K562 (cell line): ENCODE measurements around the gene PCDHGA7. TPM values are rescaled to one million over a fixed set of nuclear protein-coding genes. Genes with fewer than 3 reads are reported as not detected.

Experiments
- ATAC-seq: fragments of 200-7000 bp; cut with Tn5 transposase; 3 replicates; pipeline ENCODE4 v1.9.1; 2020; ENCODE audit warnings: moderate library complexity
- BruUV-seq: library from RNA; stranded (reverse); fragments of 400-500 nt; replicated peaks from 2 replicates; lab custom pipeline; 2021; lab: Mats Ljungman, UMichigan
- CTCF ChIA-PET: fragments of 300-600 bp; formaldehyde crosslinking; extraction: SDS; loops from one replicate; lab custom pipeline; 2021; ENCODE audit warnings: low intra/inter-chr PET ratio; lab: Yijun Ruan, JAX
- POLR2A ChIA-PET: fragments of 300-600, 350-650 bp; sonication (Branson Sonifier 250); formaldehyde crosslinking; extraction: SDS; loops from one replicate; lab custom pipeline; 2021; ENCODE audit warnings: antibody characterized with exemption, inconsistent platforms; lab: Yijun Ruan, JAX
- DNase-seq, 4 experiments: peaks; one replicate each; pipeline versions ENCODE4 v3.0.0 to v3.0.0-alpha.2; 2011 to 2018; ENCODE audit warnings: low spot score in 3 of 4, mixed read lengths in 3 of 4; ENCODE audit errors: extremely low read depth in 1 of 4
- FAIRE-seq: peaks from 2 replicates; lab custom pipeline; 2011; peaks lifted over from hg19 to GRCh38; lab: Jason Lieb, UNC
- H2AFZ ChIP-seq: 2 replicates; pipeline ENCODE4 v1.6.0; 2011; ENCODE audit warnings: low read depth, low read length, control low read depth, inconsistent platforms
- H3K27ac ChIP-seq: fragments of 200-600 bp; 3 replicates; pipeline ENCODE4 v1.8.0; 2011; ENCODE audit warnings: low read depth, mild to moderate bottlenecking, control low read depth, inconsistent platforms, low read length, moderate library complexity, mixed read lengths; ENCODE audit errors: extremely low read depth
- H3K27me3 ChIP-seq, 2 experiments: fragments of 300-600 bp in 1 of 2; 2 replicates in 1 of 2; 3 replicates in 1 of 2; pipeline versions ENCODE4 v1.6.0 to v1.8.0; 2011; ENCODE audit warnings: inconsistent platforms in 2 of 2, low read length in 2 of 2, mild to moderate bottlenecking in 1 of 2, mixed read lengths in 1 of 2, moderate library complexity in 1 of 2; ENCODE audit not compliant: control insufficient read depth in 2 of 2, insufficient read depth in 2 of 2
- H3K36me3 ChIP-seq: fragments of 300-600 bp; 3 replicates; pipeline ENCODE4 v1.8.0; 2011; ENCODE audit warnings: mild to moderate bottlenecking, low read length, inconsistent platforms; ENCODE audit not compliant: control insufficient read depth, insufficient read depth
- H3K4me1 ChIP-seq, 2 experiments: fragments of 200-600 bp in 1 of 2; replicated peaks in 1 of 2; 2 replicates in 1 of 2; 3 replicates in 1 of 2; pipeline versions ENCODE4 v1.5.1 to v1.8.0; 2011; ENCODE audit warnings: inconsistent platforms in 2 of 2, low read length in 2 of 2, mild to moderate bottlenecking in 1 of 2, mixed read lengths in 1 of 2, moderate library complexity in 1 of 2; ENCODE audit not compliant: control insufficient read depth in 2 of 2, insufficient read depth in 2 of 2
- H3K4me2 ChIP-seq: 2 replicates; pipeline ENCODE4 v1.6.1; 2011; ENCODE audit warnings: low read length, control low read depth, inconsistent platforms, mixed read lengths; ENCODE audit not compliant: insufficient read depth
- H3K4me3 ChIP-seq: fragments of 200-600 bp; sonication (generic), shearing (Covaris generic); 2 replicates; pipeline ENCODE4 v1.5.1; 2016; ENCODE audit warnings: control low read depth, inconsistent platforms
- H3K79me2 ChIP-seq: fragments of 200-600 bp; 3 replicates; pipeline ENCODE4 v1.8.0; 2011; ENCODE audit warnings: low read length, inconsistent platforms; ENCODE audit not compliant: control insufficient read depth, insufficient read depth
- H3K9ac ChIP-seq, 2 experiments: 2 replicates each; pipeline versions ENCODE4 v1.6.0 to v1.6.1; 2011; ENCODE audit warnings: low read depth in 2 of 2, low read length in 2 of 2, control low read depth in 1 of 2, inconsistent platforms in 1 of 2, mild to moderate bottlenecking in 1 of 2, mixed read lengths in 1 of 2; ENCODE audit not compliant: insufficient read depth in 1 of 2
- H3K9me1 ChIP-seq: one replicate; pipeline ENCODE4 v1.6.0; 2011; ENCODE audit warnings: inconsistent platforms, mild to moderate bottlenecking, low read length, moderate library complexity; ENCODE audit not compliant: control insufficient read depth, insufficient read depth
- H3K9me3 ChIP-seq: replicated peaks from 2 replicates; pipeline ENCODE4 v1.5.1; 2011; ENCODE audit warnings: low read depth, low read length, inconsistent platforms; ENCODE audit not compliant: control insufficient read depth, insufficient read depth
- H4K20me1 ChIP-seq: replicated peaks from 2 replicates; pipeline ENCODE4 v1.6.1; 2011; ENCODE audit warnings: low read length, inconsistent platforms, mixed read lengths; ENCODE audit not compliant: control insufficient read depth, insufficient read depth
- CBFB ChIP-seq: sonication (generic); formaldehyde crosslinking; IDR thresholded peaks from 2 replicates; pipeline ENCODE4 v1.4.0; 2020; ENCODE audit warnings: mild to moderate bottlenecking, missing genetic modification reagents
- CBX8 ChIP-seq: fragments of 200-600 bp; sonication (generic); IDR thresholded peaks from 2 replicates; pipeline ENCODE4 v1.6.1; 2012; ENCODE audit warnings: borderline replicate concordance, mixed run types, low read depth, mild to moderate bottlenecking, moderate library complexity, mixed read lengths, low read length, control low read depth, inconsistent platforms; ENCODE audit not compliant: poor library complexity, severe bottlenecking; ENCODE audit errors: extremely low read depth
- CTCF ChIP-seq, 3 experiments: IDR thresholded peaks in 2 of 3; conservative IDR thresholded peaks in 1 of 3; 2 replicates each; pipeline ENCODE4 v1.5.1; 2011 to 2012; ENCODE audit warnings: low read length in 3 of 3, mild to moderate bottlenecking in 3 of 3, control low read depth in 2 of 3, improper control_type of control experiment in 1 of 3, inconsistent platforms in 1 of 3, low read depth in 1 of 3, mixed read lengths in 1 of 3, moderate library complexity in 1 of 3; ENCODE audit not compliant: insufficient read depth in 2 of 3
- L3MBTL2 ChIP-seq: fragments of 450-650 bp; IDR thresholded peaks from 2 replicates; pipeline ENCODE4 v1.6.1; 2016; ENCODE audit warnings: mild to moderate bottlenecking, moderate library complexity
- MYNN ChIP-seq, 2 experiments: sonication (generic); formaldehyde crosslinking in 1 of 2; IDR thresholded peaks; 2 replicates each; pipeline versions ENCODE4 v1.5.0 to v1.6.1; 2016 to 2020; ENCODE audit warnings: antibody characterized with exemption in 1 of 2, missing genetic modification reagents in 1 of 2
- WGBS: fragments of 100-300 bp; shearing (Covaris generic); methylation state at CpG from one replicate; pipeline ENCODE4 v1.1.6; 2016; ENCODE audit warnings: low coverage, mixed read lengths; ENCODE audit not compliant: insufficient coverage; ENCODE audit errors: missing lambda C conversion rate; 5-methylcytosine and 5-hydroxymethylcytosine counted together
- in situ Hi-C: fragments of 300-500 bp; cut with MboI; formaldehyde crosslinking; loops from 4 replicates; pipeline ENCODE4 v1.15.0; 2018; ENCODE audit warnings: inconsistent platforms, mixed read lengths
- intact Hi-C: fragments of 100-400 bp; cut with micrococcal nuclease; formaldehyde crosslinking; loops from 2 replicates; pipeline ENCODE4 v1.14.2; 2022
- polyA plus RNA-seq, 8 experiments: library from polyadenylated mRNA; depleted of rRNA in 4 of 8; stranded (reverse) in 5 of 8; unstranded in 3 of 8; fragments of >200 nt; fragmentation: Nextera tagmentation in 2 of 8; fragmentation: Illumina TruSeq in 1 of 8; extraction: Ambion mirVana in 2 of 8; extraction: Trizol in 1 of 8; gene quantifications; 2 replicates each; pipeline versions ENCODE4 v1.2.1 to v1.2.3, GENCODE V29; 2011 to 2014; ENCODE audit warnings: inconsistent platforms in 1 of 8, missing spikeins in 1 of 8
- total RNA-seq, 7 experiments: library from RNA; depleted of rRNA in 6 of 7; stranded (reverse); fragments of >200 nt in 6 of 7; fragmentation: Illumina TruSeq in 2 of 7; extraction: Trizol in 2 of 7; gene quantifications; 2 replicates each; pipeline versions ENCODE4 v1.2.1 to v1.2.3, GENCODE V29; 2011 to 2021; ENCODE audit warnings: low replicate concordance in 1 of 7

PCDHGA7 gene
- total and polyA plus RNA-seq, 9 of the 15 experiments (the other 6 are each of a cell fraction or from before 2014, with no cell fraction given): 0.03 to 0.11 (median 0.06) TPM; not detected in 5

DNA sequence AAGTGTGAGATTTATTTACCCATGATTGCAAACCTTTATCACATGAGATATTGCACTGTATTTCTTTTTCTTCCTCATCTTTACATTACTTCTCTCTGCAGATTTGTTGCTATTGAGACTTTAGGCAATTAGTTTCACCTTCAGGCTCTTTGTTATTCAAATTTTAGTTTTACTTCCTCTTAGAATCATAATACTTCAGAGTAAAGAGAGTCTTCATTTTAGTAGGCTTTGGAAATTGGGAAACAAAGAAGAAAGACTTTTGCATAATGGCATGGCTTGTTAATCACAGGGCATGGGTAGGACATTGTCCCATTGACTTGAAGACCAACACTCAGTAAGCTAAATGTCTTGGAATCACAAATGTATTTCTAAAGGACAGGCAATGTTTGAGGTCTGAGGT lies 19.8 kb upstream of the PCDHGA7 start (continued):
- no peak for TF ChIP-seq CBX8
- no peak for TF ChIP-seq CBFB (CRISPR knock-in tag)

DNA sequence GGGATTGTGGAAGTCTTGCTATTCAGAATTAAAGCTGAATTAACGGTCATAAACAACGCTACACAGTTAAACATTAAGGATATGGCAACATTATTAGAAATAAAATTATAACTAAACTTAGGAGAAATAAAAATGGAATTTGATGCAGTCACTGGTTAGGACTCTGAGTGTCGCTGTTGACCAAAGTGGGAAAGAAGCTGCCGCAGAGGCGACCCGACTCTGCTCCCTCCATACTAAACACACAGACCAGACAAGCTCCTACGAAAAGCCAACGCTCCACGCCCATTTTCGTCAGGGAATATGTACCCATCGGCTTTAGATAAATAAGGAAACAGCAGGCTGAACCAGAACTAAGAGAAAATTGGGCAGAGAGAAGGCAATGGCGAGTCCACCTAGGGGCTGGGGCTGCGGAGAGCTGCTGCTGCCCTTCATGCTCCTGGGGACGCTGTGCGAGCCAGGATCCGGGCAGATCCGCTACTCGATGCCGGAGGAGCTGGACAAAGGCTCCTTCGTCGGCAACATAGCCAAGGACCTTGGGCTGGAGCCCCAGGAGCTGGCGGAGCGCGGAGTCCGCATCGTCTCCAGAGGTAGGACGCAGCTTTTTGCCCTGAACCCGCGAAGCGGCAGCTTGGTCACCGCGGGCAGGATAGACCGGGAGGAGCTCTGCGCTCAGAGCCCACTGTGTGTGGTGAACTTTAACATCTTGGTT lies 18.4 kb upstream of the PCDHGA7 start, which contains the start of gene PCDHGA5:
Gene PCDHGA5 (plus strand): TSS at position 211 of the 709 bp plus-strand sequence. CDS start 169 bp downstream, at position 380.
- H3K79me2 ChIP-seq: no peaks in the 10 kb centered on the region
- DNase-seq: no peak
- in situ Hi-C loops: no loop called here
- ATAC-seq: peak; percentile 49; the same call in 1 of the 3 replicates
- POLR2A ChIA-PET: interaction anchor here (0.8 to 1.0 kb wide), 2 partner anchors 9 to 223 kb away, joined by 3 to 4 read pairs; no protein-coding TSS in a partner anchor
- WGBS: 10% methylated on average over 34 of the region's 34 CpGs
- no peak within 1 kb of the TSS for H3K4me2 ChIP-seq
- TF ChIP-seq L3MBTL2 (no peak), MYNN (IDR thresholded peaks at IDR 0.05) (no peak), MYNN (CRISPR knock-in tag; IDR thresholded peaks at IDR 0.05) (no peak), CTCF (IDR thresholded peaks at IDR 0.05 in 2 of 3, conservative IDR thresholded peaks at IDR 0.05 in 1 of 3; ENCODE audit: insufficient read depth in 2 of 3, low read depth in 1 of 3, low read length in 3 of 3) (peak in 2 of 3 experiments; percentile 32 to 43; a peak in 3 of 6 replicates)
- TF ChIP-seq, all 486 proteins: peak for 1
- FAIRE-seq: no peak
- peaks cover 13 to 36% of the 10 kb centered on the region in 2 experiments for H3K27me3 ChIP-seq
- no peak within 1 kb of the TSS for H3K9ac ChIP-seq
- no peaks in the 10 kb centered on the region for H4K20me1 ChIP-seq
- H3K9me3 ChIP-seq: no peaks in the 10 kb centered on the region; the same call in 1 of the 2 replicates
- CTCF ChIA-PET: no interaction called here
- H3K4me3 ChIP-seq: no peak within 1 kb of the TSS
- H2AFZ ChIP-seq: no peak within 1 kb of the TSS
- intact Hi-C loops: no loop called here
- no peaks in the 10 kb centered on the region for H3K9me1 ChIP-seq
- BruUV-seq: no TSS peak
- no peaks in the 10 kb centered on the region for H3K36me3 ChIP-seq
- H3K27ac ChIP-seq: no peak within 1 kb of the TSS
- H3K4me1 ChIP-seq: peaks cover 0 to 12% of the 10 kb centered on the region in 2 experiments; a peak in 2 of 5 replicates
